Bladder microvascular endothelial cell (primary cell): ENCODE results near the gene VCX3B. TPM values are rescaled to one million over a fixed set of nuclear protein-coding genes. Genes with fewer than 3 reads are reported as not detected.

Experiments
- total RNA-seq: library from RNA; depleted of rRNA; stranded (reverse); fragments of >200 nt; gene quantifications from 2 replicates; pipeline ENCODE4 v1.2.3, GENCODE V29; 2014

The VCX3B gene
- not detected in 2 replicates for total RNA-seq

DNA sequence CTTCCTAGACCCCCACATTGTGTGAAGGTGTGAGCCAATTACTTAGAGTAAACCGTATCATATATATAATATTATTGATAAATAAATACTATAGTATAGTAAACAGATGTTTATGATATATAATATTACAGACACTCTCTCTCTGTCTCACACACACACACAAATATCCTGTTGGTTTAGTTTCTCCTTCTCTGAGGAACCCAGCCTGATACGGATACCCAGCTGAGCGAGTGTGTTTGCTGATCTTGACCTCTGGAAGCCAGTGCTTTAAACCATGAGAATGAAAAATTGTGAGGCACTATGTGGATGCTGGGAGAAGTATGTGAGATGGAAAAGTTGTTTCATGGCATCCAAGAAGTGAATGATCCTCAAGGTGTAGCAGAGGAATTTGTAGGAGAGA, at the start of gene VCX3B:
VCX3B (plus strand) TSS at position 301 of the 400 bp plus-strand sequence. CDS start 621 bp downstream, outside the sequence.

